PFSK-1 (cell line): ENCODE data around the gene IPO5.

Experiments
- SIN3A ChIP-seq: IDR thresholded peaks from 2 replicates; pipeline ENCODE4 v1.6.1; 2012; ENCODE audit warnings: mild to moderate bottlenecking, low read length, moderate library complexity, borderline replicate concordance; ENCODE audit not compliant: insufficient read depth
- TAF1 ChIP-seq: IDR thresholded peaks from 2 replicates; pipeline ENCODE4 v1.6.1; 2012; ENCODE audit warnings: low read length, control low read depth, borderline replicate concordance; ENCODE audit not compliant: insufficient read depth
- TF ChIP-seq, protein P1 (sequence below), 2 experiments: IDR thresholded peaks; 2 replicates each; pipeline versions ENCODE4 v1.6.1 to v1.8.0; 2011 to 2012; ENCODE audit warnings: low read depth in 2 of 2, low read length in 2 of 2, control low read depth in 1 of 2, inconsistent platforms in 1 of 2, mild to moderate bottlenecking in 1 of 2, moderate library complexity in 1 of 2; ENCODE audit not compliant: insufficient read depth in 1 of 2

DNA sequence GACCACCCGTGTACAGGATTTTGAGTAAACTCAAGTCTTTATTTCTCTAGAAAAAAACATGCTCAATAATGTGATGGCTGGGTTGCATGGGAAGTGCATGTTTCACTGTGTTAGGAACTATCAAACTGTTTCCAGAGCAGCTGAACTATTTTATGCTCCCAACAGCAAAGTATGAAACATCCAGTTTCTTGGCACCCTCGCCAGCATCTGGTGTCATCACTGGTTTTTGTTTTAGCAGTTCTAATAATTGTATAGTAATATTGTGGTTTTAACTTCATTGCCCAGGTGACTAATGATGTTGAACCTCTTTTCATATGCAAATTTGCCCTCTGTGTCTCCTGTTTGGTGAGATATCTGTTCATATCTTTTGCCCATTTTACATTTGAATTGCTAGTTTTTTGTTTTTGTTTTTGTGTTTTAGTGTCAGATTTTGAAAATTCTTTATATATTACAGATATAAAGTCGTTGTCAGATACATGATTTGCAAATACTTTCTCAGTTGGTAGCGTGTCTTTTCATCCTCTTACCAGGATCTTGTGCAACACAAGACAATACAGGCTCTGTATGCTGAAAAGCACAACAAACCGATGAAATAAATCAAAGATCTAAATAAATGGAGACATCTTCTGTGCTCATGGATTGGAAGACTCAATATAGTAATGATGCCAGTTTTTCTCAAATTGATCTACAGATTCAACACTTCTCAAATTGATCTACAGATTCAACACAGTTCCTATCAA is 87.8 kb downstream of the IPO5 start:
- TF ChIP-seq, protein P1, sequence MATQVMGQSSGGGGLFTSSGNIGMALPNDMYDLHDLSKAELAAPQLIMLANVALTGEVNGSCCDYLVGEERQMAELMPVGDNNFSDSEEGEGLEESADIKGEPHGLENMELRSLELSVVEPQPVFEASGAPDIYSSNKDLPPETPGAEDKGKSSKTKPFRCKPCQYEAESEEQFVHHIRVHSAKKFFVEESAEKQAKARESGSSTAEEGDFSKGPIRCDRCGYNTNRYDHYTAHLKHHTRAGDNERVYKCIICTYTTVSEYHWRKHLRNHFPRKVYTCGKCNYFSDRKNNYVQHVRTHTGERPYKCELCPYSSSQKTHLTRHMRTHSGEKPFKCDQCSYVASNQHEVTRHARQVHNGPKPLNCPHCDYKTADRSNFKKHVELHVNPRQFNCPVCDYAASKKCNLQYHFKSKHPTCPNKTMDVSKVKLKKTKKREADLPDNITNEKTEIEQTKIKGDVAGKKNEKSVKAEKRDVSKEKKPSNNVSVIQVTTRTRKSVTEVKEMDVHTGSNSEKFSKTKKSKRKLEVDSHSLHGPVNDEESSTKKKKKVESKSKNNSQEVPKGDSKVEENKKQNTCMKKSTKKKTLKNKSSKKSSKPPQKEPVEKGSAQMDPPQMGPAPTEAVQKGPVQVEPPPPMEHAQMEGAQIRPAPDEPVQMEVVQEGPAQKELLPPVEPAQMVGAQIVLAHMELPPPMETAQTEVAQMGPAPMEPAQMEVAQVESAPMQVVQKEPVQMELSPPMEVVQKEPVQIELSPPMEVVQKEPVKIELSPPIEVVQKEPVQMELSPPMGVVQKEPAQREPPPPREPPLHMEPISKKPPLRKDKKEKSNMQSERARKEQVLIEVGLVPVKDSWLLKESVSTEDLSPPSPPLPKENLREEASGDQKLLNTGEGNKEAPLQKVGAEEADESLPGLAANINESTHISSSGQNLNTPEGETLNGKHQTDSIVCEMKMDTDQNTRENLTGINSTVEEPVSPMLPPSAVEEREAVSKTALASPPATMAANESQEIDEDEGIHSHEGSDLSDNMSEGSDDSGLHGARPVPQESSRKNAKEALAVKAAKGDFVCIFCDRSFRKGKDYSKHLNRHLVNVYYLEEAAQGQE (IDR thresholded peaks at IDR 0.05; ENCODE audit: insufficient read depth in 1 of 2, low read depth in 2 of 2, low read length in 2 of 2), result no peak
- TF ChIP-seq TAF1 (no peak), SIN3A (no peak)
